Gastrocnemius medialis (tissue), 4 donors: Measurements from ENCODE around the gene HECTD4. TPM values are rescaled to one million over a fixed set of nuclear protein-coding genes. Genes with fewer than 3 reads are reported as not detected.

Experiments
- ATAC-seq, 2 donors: fragments of 150-250 bp; one replicate each; pipeline ENCODE4 v1.9.1; 2016
- DNase-seq, 2 donors: peaks; one replicate each; pipeline ENCODE4 v3.0.0-alpha.2; 2019
- H3K27ac ChIP-seq, 4 donors: fragments of 200-600 bp; sonication (generic); 1 replicate in 1 of 4; 2 replicates in 3 of 4; pipeline ENCODE4 v1.5.1; 2016 to 2018; ENCODE audit warnings: mild to moderate bottlenecking in 2 of 4, moderate library complexity in 1 of 4
- H3K27me3 ChIP-seq, 3 donors: fragments of 200-600 bp; sonication (generic) in 2 of 3; 1 replicate in 1 of 3; 2 replicates in 2 of 3; pipeline versions ENCODE4 v1.5.1 to v1.6.0; 2016 to 2019; ENCODE audit warnings: mild to moderate bottlenecking in 1 of 3, moderate library complexity in 1 of 3
- H3K36me3 ChIP-seq, 2 donors: fragments of 200-600 bp; sonication (generic) in 1 of 2; one replicate each; pipeline ENCODE4 v1.5.1; 2017 to 2018
- H3K4me1 ChIP-seq, 2 donors: fragments of 200-600 bp; sonication (generic) in 1 of 2; one replicate each; pipeline ENCODE4 v1.5.1; 2016 to 2017; ENCODE audit warnings: mild to moderate bottlenecking in 2 of 2
- H3K4me3 ChIP-seq, 4 donors: fragments of 200-600 bp; sonication (generic) in 3 of 4; 1 replicate in 1 of 4; 2 replicates in 3 of 4; pipeline ENCODE4 v1.5.1; 2016 to 2019; ENCODE audit warnings: mild to moderate bottlenecking in 2 of 4
- H3K9me3 ChIP-seq, 3 donors: fragments of 200-600 bp; sonication (generic) in 2 of 3; 1 replicate in 1 of 3; 2 replicates in 2 of 3; pipeline ENCODE4 v1.5.1; 2016 to 2019
- CTCF ChIP-seq, 5 experiments: fragments of 450-650 bp in 3 of 5; fragments of 200-600 bp in 2 of 5; sonication (generic) in 2 of 5; IDR thresholded peaks in 4 of 5; conservative IDR thresholded peaks in 1 of 5; 1 replicate in 4 of 5; 2 replicates in 1 of 5; pipeline ENCODE4 v1.5.1; 2016 to 2019; ENCODE audit warnings: antibody characterized with exemption in 5 of 5, mild to moderate bottlenecking in 3 of 5, moderate library complexity in 3 of 5
- POLR2A ChIP-seq, 2 donors: fragments of 450-650 bp; IDR thresholded peaks; one replicate each; pipeline ENCODE4 v1.6.1; 2017; ENCODE audit warnings: antibody characterized with exemption in 2 of 2, mild to moderate bottlenecking in 2 of 2, moderate library complexity in 2 of 2
- in situ Hi-C, 4 donors: fragments of 200-750 bp; cut with MboI; loops; one replicate each; pipeline versions ENCODE4 v1.15.0 to v1.8.0; 2017; ENCODE audit warnings: low sequenced_read_pairs in 4 of 4
- intact Hi-C: fragments of 100-400 bp; cut with DNase I; formaldehyde crosslinking; loops from one replicate; pipeline ENCODE4 v1.15.1; 2023; ENCODE audit warnings: low total_unique reads
- total RNA-seq, 4 donors: library from RNA; depleted of rRNA; stranded (reverse); fragments of >200 nt; gene quantifications; one replicate each; pipeline versions ENCODE4 v1.1.0 to v1.2.3, GENCODE V29; 2016

HECTD4 gene
- total RNA-seq, 4 donors from 2014 or later: 12.9 to 23.3 (median 16.8) TPM

GRCh38 chr12:112179341-112179740, 202.9 kb downstream of the HECTD4 start:
- no peak overlapping the region for H3K27ac ChIP-seq
- DNase-seq: no peak
- ATAC-seq: no peak
- peaks cover 11 to 16% of the 10 kb centered on the region in 2 donors for H3K4me1 ChIP-seq
- no peaks in the 10 kb centered on the region for H3K27me3 ChIP-seq
- intact Hi-C loops: no loop called here
- no peak overlapping the region for H3K4me3 ChIP-seq
- no peaks in the 10 kb centered on the region for H3K9me3 ChIP-seq
- in situ Hi-C loops: no loop called here
- TF ChIP-seq CTCF (IDR thresholded peaks at IDR 0.05 in 4 of 5, conservative IDR thresholded peaks at IDR 0.05 in 1 of 5) (no peak), POLR2A (IDR thresholded peaks at IDR 0.05) (no peak)
- peaks cover 2 to 55% of the 10 kb centered on the region in 2 donors for H3K36me3 ChIP-seq

- Histone ChIP-seq H3K36me3 (peaks cover 2 to 53% of the 10 kb centered on the region in 2 donors), H3K9me3 (no peaks in the 10 kb centered on the region)
- no peak for DNase-seq
These were observed 203.4 kb downstream of the HECTD4 start for GRCh38 chr12:112178796-112179195.

GRCh38 chr12:112176321-112177010, 205.8 kb downstream of the HECTD4 start:
- Histone ChIP-seq H3K4me1 (no peaks in the 10 kb centered on the region), H3K27me3 (no peaks in the 10 kb centered on the region), H3K9me3 (no peaks in the 10 kb centered on the region), H3K27ac (no peak overlapping the region), H3K4me3 (no peak overlapping the region), H3K36me3 (peaks cover 2 to 76% of the 10 kb centered on the region in 2 donors)
- intact Hi-C loops (no loop called here), in situ Hi-C loops (no loop called here)
- no peak for TF ChIP-seq POLR2A (IDR thresholded peaks at IDR 0.05)
- TF ChIP-seq CTCF (IDR thresholded peaks at IDR 0.05 in 4 of 5, conservative IDR thresholded peaks at IDR 0.05 in 1 of 5): no peak
- no peak for DNase-seq
- ATAC-seq: no peak

More at GRCh38 chr12:112178796-112179195, 203.4 kb downstream of the HECTD4 start:
- Histone ChIP-seq H3K27ac (no peak overlapping the region), H3K4me3 (no peak overlapping the region), H3K4me1 (peaks cover 11 to 13% of the 10 kb centered on the region in 2 donors), H3K27me3 (no peaks in the 10 kb centered on the region)
- in situ Hi-C loops: no loop called here
- TF ChIP-seq CTCF (IDR thresholded peaks at IDR 0.05 in 4 of 5, conservative IDR thresholded peaks at IDR 0.05 in 1 of 5): no peak
- intact Hi-C loops: no loop called here
- ATAC-seq: no peak

GRCh38 chr12:112175361-112176155, 206.7 kb downstream of the HECTD4 start:
- no peak for TF ChIP-seq POLR2A (IDR thresholded peaks at IDR 0.05)
- no peak for TF ChIP-seq CTCF (IDR thresholded peaks at IDR 0.05 in 4 of 5, conservative IDR thresholded peaks at IDR 0.05 in 1 of 5)
- Histone ChIP-seq H3K9me3 (no peaks in the 10 kb centered on the region), H3K4me1 (no peaks in the 10 kb centered on the region), H3K36me3 (peaks cover 2 to 85% of the 10 kb centered on the region in 2 donors), H3K27ac (no peak overlapping the region), H3K4me3 (no peak overlapping the region), H3K27me3 (no peaks in the 10 kb centered on the region)
- in situ Hi-C loops (no loop called here), intact Hi-C loops (no loop called here)
- ATAC-seq (no peak), DNase-seq (no peak)
